Suppressor macrophage treated with lipopolysaccharide for 4 hours (primary cell): ENCODE data around the gene BTRC.

Experiments
- DNase-seq: peaks from one replicate; pipeline ENCODE4 v3.0.0-alpha.2; 2020

The BTRC gene

DNA sequence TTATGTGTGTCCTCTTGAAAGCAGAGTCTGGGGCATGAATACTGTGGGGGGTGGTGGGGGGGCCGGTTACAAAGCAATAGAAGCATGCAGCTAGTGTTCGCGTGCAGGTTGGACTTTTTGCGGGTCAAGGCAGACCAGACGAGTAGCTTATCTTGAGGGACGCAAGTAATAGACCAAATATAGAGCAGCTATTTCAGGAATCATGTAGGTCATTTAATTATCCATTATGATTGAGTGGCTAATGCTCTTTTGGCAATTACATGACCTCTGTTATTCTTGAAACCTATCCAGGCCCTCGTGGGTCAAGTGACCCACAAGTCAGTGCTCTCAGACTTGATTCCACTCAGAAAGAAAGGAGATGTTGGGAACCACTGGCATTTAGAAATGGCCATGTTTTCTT lies 93.0 kb downstream of the BTRC start:
- no peak for DNase-seq

DNA sequence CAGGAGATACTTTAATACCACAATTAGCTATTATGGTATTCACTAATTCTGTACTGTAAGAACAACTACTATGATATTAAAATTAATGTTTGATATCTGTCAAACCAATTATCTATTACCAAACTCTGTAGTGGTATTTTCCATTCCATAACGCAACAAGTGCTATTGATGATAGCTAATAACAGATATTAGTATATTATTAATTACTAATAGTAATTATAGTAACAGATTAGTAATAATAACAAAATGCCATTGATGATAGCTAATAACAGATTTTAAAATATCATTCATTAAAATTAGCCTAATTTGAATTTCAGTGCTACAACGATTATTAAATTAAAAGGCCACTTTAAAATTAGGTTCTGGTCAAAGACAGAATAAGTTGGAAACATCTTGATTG lies 93.5 kb downstream of the BTRC start:
- no peak for DNase-seq

DNA sequence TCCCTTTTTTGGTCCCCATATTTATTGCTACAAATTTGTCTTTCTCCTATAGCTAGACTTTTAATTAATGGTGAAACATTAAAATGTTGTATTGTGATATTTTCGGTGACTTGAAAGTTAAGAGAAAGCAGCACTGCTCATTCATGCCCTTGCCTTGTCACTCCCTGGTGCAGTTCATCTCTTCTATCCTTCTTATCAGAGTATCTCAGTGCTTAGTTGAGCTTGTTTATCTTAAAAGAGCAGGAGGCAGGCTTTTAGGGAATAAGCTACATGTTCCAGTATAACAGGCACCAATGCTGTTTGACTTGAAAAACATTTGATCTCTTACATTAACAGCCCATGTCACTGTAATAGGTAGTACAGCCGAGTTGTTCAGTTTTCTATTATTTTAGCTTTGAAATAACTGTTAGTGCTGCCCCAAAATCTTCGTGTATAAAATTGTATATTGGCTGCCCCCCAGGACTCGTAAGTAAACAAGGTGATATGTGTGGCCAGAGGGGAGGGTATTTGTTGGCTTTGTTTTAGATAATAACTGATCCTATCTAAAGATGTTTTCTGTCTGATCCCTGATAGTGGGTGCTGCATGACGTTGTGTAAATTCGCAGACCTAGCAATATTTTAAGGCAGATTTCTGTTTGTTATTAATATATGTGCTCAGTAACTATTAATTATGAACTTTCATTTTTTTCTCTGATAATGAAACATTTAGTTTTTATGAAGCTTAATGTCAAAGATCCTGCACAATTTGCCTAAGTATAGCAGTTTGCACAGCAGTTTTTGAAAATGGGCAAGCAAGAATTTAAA lies 96.5 kb downstream of the BTRC start:
- no peak for DNase-seq

DNA sequence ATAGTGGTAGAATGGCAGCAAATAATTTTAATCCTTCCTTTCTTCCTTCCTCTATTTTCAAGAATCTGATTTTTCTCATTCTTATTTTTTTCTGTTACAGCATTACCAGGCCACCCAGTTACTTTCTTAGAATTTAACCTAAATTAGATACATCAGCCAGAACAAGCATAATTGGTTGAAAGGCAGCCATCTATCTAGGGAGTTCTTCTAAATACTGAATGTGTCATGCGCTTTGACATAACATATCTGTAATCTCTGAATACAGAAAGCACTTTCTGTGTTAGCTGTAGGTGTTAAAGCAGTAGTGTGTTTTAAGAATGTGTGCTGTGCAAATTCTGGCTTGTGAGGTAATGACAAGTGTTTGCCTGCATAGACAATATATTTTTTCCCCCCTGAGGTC lies 97.3 kb downstream of the BTRC start:
- no peak for DNase-seq

DNA sequence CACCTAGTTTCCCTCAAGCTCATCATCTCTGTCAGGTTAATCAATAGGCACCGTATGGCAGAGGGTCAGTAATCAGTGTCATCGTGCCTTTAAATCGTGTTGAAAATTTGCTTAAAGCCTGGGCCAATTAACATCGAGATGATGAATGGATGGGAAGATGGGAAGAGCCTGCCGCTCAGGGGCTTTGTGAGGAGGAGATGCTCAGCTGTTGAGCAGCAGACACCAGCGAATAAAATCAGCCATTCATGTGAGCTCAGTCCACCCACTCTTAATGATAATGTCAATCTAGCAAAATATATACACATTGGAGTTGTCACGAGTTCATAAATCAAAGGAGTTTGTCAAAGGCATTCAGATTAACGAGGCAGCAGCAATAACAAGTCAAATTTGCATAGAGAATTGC lies 97.7 kb downstream of the BTRC start:
- no peak for DNase-seq

DNA sequence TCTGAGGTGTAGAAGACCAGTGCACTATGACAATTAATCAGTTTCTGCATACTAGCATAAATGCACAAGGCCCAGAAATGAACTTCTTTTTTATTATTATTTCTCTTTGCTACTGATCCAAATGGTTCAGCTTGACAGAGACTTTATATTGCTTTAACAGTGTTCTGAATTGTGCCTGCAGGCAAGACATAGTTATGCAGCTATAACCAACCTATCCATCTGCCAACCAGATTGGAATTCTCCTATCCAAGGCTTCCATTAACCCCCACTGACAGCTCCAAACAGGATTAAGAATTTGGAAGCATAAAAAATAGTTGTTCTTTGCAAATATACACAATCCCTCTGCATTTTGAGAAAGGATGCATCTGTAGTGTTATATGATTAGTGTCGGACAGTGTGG lies 98.2 kb downstream of the BTRC start:
- no peak for DNase-seq

DNA sequence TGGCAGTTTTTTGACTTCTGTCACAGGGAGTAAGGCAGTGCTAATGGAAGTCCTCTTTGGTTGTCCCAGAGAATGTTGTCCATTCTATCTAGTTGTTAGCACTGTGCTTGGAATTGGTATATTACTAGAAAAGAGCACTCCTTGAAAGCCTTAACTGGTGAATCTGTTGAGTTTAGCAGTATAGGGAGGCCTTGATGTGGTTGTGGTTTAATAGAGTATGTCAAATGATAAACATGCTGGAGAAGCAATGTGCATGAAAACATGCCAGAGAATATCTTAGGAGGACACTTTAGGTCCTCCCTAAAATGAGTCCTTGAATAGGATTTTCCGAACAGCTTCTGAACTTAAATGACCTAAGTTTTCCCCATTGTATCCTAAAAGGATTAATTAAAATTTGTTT lies 98.6 kb downstream of the BTRC start:
- no peak for DNase-seq

DNA sequence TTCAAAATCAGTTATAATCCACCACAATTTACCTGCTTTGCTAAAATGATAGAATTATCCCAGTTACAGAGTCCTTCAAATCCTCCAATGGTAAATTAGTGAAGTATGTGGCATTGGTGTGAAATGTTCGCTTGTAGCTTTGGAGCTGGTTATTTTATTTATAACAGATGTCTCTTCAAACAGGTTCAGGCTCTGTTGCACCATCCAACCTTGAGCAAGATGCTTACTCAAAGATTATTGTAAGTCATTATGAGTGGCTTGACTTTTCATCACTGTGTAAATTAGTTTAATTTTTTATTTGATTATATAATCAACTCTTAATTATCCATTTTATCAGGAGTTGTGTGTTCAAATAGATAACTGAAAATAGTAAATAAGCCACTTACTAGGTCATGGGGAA lies 99.4 kb downstream of the BTRC start:
- no peak for DNase-seq

DNA sequence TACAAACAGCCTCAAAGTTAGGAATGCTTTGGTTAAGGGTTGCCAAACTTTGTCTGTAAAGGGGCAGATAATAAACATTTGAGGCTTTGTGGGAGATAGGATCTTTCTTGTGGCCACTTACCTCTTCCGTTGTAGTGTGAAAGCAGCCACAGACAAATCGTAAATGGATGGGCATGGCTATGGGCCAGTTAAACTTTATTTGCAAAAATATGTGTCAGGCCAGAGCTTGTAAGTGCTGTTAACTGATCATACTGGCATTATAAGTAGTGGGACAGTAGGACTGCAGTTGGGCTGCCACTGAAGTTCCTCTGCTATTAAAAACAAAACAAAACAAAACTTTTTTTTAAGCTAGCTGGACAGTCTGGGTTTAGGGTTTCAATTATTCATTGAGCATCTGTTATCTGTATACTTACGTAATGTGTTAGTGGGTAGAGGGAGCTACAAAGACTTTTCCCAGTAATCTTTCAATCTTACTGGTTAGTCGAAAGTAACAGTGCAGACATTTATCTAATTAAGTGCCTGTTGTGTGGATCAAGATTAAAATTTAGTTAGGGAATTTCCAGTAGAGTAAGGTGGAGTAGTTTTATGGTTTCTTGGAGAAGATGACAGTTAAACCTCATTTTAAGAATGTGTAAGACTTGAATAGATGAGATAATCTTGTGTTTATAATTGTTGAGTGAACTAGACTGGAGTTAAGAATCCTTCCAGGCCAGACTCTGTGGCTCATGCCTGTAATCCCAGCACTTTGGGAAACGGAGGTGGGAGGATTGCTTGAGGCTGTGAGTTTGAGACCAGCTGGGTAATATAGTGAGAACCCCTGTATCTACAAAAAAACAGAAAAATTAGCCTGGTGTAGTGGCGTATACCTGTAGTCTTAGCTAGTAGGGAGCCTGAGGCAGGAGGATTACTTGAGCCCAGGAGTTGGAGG lies 100.1 kb downstream of the BTRC start:
- DNase-seq = no peak

DNA sequence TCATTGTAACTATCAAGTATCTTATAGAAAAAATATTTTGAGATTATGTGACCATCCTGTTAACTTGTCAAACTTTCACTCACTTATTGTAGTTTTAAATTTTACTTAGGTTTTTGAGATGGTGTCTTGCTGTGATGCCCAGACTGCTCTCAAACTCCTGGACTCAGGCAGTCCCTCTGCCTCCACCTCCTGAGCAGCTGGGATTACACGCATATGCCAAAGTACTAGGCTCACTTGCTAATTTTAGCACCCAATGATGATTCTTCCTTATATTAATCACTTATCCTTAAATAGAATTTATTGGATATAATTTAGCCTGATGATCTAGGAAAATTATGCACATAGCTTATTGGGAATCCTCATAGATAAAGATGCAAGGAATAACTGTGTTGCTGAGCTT lies 104.9 kb downstream of the BTRC start:
- no peak for DNase-seq

DNA sequence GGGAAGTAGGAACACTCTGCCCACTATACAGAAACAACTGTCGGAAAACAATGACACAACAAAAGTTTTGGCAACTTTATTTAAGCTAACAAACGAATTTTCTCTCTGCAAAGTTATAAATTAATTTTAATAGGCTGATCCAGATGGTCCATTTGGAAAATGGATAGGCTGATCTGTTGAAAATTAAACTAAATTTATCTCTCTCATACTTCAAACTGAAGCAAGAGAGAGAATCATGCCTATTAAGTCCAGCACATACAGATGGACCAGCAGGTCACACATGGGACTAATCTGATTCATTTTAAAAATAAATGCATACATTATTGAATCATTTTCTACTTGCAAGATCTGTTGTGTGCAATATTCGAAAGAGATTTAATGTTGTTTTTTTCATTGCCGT lies 110.1 kb downstream of the BTRC start:
- no peak for DNase-seq

DNA sequence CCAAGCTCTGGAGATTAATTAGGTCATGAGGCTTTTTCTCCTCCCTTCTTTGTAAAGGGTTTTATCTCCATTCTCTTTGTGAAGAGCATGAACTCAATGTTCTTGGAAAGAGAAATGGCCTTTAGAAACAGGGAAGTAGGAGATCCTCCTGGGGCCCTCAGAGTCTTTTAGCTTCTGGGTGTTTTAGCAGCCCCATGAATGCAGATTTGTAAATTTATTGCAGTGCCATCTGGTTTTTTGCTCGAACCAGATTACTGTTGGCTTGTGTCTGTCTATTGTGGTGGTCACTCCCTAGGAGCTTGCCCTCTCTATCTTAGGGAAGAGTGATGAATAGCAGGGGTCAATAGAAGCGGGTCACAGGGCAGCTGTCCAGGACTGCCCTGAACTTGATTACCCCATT lies 110.6 kb downstream of the BTRC start:
- DNase-seq = no peak

DNA sequence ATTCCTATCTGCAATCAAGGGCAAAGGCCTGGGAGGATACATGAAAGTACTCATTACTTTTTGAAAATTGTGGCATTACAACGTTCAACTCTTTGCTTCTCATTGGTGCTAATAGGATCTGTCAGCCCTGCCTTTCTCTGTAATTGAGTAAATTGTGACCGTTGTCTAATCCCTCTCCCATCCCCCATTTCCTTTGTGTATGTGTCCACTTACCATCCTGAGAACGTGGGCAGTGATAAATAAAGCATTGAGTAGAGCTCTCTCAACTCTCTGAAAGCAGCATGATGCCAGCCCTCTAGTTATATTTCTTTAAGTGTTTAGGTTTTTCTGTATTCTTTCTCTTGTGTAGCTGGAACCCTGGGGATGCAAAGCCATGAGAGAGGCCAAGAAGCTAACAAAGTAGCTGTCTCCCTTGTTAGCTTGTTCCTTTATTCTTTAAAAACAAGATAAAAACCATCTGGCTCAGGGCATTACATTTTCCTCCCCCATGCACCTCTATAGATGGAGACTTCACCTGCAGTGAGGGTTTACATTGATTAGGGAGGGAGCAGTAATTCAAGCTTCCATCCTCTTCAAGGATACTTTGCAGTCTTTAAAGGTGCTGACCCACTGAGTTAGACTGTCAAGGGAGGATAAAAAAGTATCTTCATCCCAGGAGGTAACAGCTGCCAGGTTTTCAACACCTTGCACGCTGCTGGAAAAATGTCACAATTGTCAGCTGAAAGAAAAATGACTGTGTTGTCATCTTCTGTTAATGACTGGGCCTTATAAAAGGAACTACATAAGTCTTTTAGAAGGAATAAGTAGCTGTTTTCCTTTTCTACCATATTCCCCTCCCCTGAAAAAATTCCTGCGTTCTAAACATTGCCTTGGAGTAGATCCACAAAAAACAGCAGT lies 112.3 kb downstream of the BTRC start:
- DNase-seq = no peak

DNA sequence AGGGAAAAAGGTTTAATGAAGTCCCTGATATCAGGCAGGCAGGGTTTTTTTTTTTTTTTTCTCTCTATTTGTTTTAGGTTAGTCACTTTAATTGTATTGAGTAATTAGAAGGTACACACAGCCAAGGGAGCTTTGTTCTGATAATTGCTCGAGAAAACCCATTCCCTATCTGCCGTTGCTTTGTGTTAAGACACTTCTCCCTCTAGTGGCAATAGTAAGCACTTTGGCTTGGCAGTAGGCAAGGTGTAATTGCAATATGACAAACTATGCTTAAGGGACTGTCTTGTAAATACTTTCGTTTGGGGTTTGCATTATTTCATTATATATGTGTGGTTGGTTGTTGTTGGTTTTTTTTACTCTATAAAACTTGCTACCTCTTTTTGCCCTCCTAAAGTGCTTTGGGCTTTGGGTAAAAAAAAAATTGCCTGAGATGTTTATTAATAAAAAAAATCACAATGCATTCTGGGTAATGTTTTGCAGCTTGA lies 113.4 kb downstream of the BTRC start:
- peak; percentile 59 for DNase-seq

DNA sequence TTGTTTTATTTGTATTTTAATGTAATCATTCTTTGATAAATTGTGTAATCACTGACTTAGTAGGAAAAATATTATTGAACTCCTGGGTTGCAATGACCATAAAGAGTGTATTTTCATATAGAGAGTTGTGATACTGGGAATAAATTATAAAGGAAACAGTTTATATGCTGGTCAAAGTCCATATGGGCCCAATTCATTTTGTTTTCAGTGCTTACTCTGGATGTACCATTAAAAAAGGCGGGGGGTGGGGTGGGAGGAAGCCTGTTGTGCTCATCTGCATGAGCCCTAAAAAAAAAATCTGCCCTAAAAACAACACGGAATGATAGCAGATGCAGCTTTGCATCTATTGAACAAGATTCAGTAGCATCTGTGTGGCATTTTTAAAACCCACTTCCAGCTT lies 114.2 kb downstream of the BTRC start:
- DNase-seq = no peak

DNA sequence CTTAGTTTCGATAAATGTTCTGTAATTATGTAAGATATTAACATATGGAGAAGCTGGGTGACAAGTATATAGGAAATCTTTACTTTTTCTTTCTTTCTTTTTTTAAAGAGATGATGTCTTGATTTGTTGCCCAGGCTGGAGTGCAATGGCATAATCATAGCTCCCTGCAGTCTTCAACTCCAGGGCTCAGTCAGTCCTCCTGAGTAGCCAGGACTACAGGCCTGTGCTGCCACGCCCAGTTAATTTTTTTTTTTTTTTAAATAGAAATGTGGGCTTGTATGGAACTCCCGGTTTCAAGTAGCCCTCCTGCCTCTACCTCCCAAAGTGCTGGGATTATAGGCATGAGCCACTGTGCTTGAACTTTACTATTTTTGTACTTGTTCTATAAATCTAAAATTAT lies 122.4 kb downstream of the BTRC start:
- no peak for DNase-seq

DNA sequence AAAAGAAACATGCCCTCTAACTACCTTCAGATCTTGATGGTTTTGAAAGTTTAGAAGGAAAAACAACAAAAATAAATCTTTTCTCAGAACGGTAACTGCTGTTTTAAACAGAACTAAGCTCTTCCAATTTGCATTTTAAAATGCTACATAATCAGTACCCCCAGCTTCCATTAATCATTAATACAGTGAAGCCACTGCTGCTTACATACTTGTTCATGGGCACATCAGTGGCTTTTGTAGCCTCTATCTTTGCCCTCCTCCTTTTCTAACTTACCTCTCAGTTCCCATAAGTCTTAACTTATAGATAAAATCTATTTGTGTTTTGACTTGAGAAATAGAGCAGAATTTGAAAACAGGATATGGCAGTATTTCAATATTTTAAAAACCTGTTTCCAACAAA lies 125.0 kb downstream of the BTRC start:
- DNase-seq = no peak

DNA sequence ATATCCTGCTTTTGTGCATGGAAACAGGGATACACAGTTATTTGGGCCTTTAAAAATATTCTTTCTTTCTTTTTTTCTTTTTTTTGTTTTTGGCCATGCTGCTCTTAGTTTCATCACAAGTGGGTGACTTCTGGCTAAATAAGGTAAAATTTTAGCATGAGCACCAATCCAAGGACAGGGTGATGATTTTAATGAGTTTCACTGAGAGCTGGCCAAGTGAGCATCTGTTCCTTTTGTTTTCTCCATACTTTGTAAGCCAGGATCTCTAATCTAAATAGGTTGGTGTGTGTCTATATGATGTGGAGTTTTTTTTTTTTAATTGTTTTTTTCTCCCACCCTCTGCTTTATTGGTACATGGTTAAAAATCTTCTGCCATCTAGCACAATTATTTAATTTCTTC lies 127.3 kb downstream of the BTRC start:
- no peak for DNase-seq

DNA sequence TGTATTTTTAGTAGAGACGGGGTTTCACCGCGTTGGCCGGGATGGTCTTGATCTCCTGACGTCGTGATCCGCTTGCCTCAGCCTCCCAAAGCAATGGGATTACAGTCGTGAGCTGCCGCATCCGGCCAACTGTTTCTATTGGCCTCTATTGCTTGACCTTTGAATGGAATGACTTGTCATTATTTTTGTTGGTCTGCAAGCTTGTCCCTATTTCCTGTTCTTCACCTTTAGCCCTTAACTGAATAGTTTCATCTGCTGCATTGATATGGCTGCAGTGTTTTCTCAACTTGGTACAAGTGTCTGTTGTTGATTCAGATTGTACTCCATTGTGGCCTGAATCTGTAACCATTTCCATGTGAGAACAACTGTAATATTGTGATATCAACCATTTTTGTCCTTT lies 128.6 kb downstream of the BTRC start:
- no peak for DNase-seq

DNA sequence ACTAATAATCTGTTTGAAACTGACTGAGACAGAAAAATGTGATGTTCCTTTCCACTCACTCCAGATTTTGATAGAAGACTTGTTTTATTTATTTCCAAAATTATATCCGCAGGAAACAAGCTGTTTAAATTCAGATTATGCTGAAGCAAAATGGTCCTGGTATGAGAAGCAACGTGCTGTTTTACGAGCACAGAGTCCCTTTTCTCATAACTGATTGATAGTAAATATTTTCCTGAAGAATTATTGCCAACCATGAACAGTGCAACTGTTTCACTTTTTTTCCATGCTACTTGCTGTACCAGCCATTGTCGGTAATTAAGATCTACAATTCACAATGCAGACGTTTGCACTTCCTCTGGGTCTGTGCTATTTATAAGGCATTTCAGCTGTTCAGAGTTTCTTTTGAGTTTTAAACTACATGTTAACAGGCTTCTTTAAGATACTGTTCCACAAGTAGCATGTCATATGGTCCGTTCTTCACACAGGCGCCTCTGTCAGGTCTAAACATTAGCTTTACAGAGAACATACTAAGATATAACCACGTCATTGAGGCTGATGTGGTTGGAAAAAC lies 130.3 kb downstream of the BTRC start:
- DNase-seq = no peak

DNA sequence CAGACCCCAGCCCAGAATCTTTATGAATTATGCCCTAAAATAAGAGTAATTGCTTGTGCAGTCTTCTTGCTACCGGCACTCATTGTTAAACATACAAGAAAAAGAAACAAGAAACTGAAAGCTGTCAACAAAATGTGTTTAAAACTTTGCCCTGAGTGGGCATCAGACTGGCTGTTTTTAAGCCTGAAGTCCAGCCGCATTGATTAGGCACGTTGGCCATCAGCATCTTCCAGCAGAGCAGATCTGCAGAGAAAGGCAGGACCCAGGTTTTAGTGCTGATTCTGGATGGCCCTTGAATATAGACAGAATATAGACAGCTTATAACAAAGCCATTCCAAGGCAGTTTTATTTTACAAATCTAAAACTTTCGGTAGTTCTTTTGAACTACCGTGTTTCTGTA lies 131.2 kb downstream of the BTRC start:
- DNase-seq = no peak

DNA sequence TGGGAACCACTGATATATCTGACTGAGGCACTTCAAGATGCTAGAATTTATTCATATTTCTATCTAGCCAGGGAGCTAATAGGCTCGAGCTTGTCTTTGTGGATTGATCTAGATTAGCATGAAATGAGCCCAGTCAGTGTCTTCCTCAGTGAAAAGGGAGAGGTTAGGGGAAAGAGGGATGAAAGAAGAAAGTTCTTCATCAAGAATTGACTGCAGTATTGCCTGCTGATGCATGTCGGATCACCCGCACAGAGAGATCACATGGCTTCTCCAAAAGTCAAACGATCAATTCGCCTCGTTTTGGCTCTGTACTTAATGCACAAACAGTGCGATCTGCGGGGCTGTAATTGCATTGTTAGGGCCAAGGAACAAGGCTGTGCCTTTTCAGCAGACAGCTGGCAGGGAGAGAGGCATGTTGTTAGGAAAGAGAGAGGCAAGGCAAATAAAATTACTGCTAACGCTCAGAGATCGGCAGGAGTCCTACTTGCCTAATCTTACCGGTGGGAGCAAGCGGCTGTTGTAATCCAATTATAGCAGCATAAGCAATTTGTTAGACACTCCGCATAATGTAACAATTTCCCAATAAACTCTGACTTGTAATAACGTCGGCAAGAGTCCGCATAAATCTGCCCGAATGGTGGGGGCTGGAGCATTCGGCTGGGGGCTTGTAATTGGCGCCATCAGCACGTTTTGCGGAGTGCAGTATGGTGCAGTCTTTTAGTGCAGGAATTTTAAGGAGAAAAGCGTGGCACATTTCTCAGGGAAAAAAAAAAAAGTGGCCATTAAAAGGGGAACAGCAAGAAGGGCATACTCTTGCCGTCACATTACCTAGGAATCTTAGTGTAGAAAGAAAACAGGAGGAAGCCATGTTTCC lies 132.0 kb downstream of the BTRC start:
- DNase-seq = no peak
